ENCODE results near the gene ELN.

The ELN gene

DNA sequence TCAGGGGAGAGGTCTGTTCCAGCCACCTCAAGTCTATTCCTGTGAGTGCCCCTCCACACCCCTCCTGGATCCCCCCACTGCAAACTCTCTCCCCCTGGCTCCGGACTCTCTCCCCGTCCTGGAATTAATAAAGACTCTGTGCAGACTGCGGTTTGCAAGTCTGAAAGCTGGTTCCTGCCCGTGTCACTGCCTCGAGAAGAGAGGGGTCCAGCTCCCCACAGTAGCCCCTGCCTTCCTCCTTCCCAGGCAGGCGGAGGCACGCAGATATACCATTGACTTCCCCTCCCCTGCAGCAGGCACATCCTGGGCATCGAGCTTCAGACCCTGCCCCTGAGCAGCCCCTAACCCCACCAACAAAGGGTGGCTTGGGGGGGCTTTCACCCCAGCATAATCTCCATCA is 2.2 kb upstream of the ELN start:
- DNase-seq: no peak

- DNase-seq: no peak
These were observed 1.5 kb upstream of the ELN start for GRCh38 chr7:74026406-74026902.

GRCh38 chr7:74026903-74027682 is 880 bp upstream of the ELN start:
- no peak for DNase-seq

DNA sequence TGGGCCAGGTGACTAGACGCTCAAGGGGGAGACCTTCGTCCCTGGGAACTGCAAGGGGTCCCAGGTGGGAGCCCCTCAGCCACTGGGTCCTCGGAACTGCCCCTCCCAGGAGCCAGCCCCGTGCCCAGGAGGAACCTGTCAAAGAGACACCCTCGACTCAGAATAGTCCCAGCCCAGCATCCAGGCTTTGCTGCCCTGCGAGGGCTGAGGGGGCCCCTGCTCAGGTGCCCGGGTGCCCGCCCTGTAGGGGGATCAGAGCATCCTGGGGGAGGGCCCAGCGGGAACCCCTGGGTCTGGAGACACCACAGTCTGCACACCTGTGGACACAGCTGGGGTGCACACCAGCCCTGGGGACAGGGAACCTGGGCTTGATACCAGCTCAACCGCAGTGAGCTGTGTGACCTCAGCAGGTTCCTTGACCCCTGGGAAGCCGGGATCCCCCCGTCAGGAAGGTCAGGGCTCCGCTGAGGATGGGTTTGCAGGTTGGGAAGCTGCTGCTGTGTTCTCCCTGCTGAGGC is 407 bp downstream of the ELN start:
- no peak for DNase-seq

GRCh38 chr7:74029089-74029785 is 1.3 kb downstream of the ELN start:
- DNase-seq: no peak

GRCh38 chr7:74029991-74030415 is 2.0 kb downstream of the ELN start:
- no peak for DNase-seq

DNA sequence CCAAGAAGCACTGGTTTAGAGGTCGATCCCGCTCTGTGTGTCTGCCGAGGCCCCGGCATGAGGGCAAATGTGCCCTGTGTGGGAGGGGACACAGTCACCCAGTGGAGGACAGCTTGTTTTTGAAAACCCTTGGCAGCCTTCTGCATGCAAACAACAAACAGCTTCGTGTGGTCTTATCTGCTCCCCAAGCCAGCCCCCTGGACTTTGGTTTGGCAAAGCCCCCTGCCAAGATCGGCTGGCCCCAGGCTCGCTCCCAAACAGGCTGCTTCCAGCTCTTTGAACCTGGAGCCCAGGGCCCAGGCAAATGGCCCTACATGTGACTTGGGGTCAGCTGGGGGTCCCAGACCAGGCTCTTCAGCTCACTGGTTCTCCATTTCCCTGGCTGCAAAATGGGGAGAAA is 2.9 kb downstream of the ELN start:
- no peak for DNase-seq

GRCh38 chr7:74031403-74032190 is 3.6 kb downstream of the ELN start:
- no peak for DNase-seq

- DNase-seq: no peak
These were observed 4.2 kb downstream of the ELN start for GRCh38 chr7:74032191-74032490.

- DNase-seq: no peak
These were observed 4.8 kb downstream of the ELN start for GRCh38 chr7:74032624-74033371.

DNA sequence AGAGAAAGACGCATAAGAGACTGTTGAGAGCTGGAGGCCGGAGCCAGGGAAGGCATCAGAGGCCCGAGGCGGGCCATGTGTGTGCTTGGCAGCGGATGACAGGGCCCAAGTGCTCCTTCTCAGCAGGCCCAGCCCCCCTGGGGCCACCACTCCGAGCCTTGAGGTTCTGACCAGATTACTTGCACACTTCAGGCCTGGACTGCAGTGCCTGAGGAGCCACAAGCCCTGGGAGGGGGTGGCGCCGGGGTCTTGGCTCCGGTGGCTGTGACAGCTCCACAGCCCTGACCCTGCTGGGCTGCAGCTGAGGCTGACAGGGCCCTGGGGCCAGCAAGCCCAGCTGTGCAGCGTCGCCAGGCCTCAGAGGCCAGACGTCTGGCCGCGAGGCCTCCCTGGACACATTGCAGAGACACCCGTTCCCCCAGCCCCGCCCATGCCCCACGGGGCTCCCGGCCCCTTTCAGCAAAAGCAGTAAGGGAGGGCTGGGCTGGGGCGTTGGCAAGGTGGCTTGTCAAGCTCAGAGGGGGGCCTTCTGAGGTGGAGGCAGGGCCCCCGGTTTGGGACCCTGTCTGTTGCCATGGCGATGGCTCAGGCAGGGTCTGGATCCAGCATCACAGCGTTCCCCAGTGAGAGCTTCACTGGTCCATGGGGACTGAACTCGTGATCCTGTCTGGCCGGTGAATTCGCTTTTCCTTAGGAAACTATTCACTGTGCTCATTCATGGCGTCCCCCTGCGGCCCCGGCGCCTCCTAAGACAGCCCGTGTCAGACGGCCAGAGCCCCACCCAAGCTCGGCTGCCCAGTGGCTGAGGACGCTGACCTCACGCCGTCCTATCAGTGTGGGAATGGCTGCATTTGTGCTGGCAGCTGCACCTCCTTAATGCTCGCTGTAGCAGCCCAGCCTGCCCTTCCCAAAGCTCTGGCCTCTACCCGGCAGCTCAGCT is 5.7 kb downstream of the ELN start:
- no peak for DNase-seq

- DNase-seq: no peak
These were observed 9.6 kb downstream of the ELN start for GRCh38 chr7:74037609-74038008.

GRCh38 chr7:74038194-74038961 is 10.4 kb downstream of the ELN start:
- DNase-seq: no peak

DNA sequence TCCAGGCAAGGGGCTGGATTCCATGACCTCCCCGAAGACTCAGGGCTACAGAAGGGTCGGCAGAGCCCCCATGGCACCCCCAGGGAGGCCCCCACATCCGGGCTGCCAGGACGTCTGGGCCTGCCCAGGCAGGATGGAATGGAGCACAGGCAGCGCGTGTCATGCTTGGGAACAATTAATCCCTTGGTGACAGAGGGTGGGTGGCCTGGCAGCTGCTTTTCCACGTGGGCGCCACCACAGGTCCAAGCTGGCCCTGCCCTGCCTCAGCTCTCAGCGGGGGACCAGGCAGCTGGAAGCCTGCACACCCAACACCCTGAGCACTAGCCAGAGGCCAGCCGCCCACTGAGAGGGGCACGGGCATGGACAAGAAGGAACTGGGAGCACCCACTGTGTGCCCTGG is 11.4 kb downstream of the ELN start:
- DNase-seq: no peak

DNA sequence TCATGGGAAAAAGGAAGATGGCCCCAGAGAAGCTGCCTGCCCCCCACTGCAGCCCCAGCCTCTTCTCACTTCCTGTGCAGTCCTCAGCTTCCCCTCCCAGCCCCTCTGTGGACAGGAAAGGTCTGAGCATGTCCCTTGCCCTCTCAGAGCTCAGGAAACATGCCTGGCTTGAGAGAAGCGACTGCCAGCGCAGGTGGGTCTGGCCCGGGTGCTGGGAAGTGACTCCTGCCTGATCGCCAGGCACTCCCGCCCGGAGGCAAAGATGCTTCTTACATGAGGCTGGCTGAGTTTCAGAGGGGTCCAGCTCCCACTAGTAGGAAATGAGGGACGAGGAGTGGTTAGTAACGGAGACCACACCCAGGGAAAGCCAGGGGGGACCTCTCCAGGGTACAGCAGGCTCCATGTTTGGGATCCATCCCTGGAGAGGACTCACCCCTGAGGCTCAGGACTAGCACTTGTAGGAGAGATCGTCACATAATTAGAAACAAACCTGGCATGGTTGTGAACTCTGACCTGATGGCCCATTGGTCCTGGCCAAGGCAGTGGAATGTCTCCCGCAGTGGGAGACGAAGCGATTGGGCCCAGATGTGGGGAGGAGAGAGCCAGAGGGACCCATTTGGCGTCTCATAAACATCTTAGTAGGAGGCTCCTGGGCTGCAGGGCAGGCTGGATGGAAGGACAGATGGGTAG is 12.3 kb downstream of the ELN start:
- DNase-seq: no peak

GRCh38 chr7:74040791-74041520 is 13.0 kb downstream of the ELN start:
- DNase-seq: no peak

GRCh38 chr7:74042746-74043522 is 15.0 kb downstream of the ELN start:
- DNase-seq: no peak

DNA sequence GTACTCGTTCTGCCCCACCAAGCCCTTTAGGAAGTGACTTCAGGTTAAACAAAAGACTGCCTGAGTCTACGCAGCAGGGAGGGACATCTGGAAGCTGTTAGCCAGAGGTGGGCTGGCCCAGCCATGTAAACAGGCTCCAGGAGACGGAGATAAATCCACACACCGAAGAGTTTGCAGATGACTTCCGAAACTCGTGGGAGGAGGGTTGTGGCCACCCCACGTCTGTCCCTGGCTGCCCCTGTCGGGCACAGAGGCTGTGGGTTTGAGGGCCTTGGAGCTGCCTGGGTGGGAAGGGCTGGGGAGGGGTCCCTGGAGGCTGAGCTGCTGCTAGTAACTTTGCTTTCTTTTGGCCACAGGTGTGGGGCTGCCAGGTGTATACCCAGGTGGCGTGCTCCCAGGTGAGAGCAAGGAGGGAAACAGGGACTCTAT is 15.6 kb downstream of the ELN start:
- no peak for DNase-seq

All from NCI-H510A (cell line).